Stimulated activated CD8-positive, alpha-beta memory T cell treated with anti-CD3 and anti-CD28 coated beads, Interleukin-15, amount 100 ng/mL, for 24 hours (primary cell): ENCODE data around the gene ARHGAP22.

ENCODE experiments used
- DNase-seq: peaks from one replicate; pipeline ENCODE4 v3.0.0-alpha.2; 2020; ENCODE audit warnings: low read depth

ARHGAP22 gene

DNA sequence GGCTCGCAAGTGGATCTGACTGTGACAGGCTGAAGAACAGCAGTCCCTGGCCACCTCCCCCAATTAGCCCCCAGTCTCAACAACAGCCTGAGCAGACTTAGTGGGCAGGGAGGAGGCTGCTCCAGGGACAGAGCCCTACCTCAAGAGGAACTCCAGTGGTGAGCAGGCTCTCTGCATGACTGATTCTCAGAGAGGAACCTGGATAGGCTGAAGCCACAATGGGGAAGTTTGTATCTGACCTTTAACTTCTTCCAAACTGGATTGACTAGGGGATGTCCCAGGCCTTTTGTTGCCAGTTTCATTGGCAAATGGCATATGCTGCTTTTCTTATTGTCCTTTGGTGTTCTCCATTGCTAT is 93.0 kb downstream of the ARHGAP22 start:
- DNase-seq = no peak

DNA sequence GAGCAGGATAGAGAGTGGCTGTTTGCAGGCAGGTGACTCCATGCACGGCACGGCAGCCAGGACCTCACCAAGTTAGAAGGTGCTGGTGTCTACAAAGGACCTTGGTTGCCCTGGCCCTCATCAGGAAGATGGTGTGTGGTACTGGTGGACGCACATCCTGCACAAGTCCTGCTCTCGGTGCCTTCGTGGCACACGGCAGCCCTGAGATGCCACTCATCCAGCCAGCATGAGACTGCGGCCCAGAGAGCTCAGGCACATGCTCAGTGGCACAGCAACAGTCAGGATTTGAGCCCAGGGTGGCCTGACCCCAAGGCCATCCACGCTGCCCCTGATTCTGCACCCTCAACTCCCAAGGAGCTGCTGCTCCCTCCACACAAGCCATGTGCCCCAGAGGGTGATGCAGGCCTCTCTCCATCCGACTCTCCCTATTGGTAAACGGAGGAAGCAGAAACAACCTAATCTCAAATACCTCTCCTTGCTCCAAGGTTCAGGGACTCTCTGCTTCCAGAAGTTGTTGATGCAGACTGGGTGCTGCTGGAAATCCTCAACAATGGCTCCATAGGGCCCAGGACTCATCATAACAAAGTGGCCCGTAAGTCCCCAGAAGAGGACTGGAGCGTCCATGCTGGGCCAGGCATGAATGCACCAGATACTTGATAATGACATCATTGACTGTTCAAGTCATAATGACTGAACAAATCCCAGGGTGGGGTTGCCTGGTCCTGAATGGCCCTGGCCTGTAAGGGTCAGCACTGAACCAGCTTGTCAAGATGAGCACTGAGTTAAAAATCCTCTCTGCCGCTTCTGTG is 93.6 kb downstream of the ARHGAP22 start:
- DNase-seq = no peak

DNA sequence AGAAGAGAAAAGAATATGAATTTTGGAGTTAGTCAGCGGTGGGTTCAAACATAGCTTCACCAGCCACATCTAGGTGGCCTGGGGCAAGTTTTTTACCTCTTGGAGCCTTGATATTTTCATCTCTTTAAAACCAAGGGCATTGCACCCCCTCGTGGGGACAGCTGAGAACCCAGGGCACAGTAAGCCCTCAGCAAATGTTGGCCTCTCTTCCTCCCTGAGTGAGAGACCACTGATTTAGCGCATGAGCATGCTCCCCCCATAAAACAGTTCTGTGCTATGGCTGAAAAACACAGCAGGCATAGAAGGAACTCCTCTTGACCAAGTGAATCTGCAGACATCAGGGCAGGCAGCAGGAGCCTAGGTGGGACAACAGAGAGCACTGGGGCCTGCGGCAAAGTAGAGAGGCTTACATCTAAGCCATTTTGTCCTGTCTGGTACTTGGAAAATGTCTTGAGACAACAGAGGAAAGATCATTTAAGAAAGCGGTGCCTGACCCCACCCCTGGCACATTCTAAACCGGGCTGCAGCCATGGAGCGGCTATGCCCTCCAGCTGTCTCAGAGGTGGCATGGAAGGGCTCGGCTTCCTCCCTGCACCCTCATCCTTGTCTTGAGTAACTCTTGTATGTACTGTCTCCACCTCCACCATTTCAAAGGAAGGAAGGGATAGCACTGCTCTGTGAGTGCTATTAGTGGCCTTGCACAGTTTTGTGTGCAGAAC is 94.7 kb downstream of the ARHGAP22 start:
- DNase-seq = no peak

DNA sequence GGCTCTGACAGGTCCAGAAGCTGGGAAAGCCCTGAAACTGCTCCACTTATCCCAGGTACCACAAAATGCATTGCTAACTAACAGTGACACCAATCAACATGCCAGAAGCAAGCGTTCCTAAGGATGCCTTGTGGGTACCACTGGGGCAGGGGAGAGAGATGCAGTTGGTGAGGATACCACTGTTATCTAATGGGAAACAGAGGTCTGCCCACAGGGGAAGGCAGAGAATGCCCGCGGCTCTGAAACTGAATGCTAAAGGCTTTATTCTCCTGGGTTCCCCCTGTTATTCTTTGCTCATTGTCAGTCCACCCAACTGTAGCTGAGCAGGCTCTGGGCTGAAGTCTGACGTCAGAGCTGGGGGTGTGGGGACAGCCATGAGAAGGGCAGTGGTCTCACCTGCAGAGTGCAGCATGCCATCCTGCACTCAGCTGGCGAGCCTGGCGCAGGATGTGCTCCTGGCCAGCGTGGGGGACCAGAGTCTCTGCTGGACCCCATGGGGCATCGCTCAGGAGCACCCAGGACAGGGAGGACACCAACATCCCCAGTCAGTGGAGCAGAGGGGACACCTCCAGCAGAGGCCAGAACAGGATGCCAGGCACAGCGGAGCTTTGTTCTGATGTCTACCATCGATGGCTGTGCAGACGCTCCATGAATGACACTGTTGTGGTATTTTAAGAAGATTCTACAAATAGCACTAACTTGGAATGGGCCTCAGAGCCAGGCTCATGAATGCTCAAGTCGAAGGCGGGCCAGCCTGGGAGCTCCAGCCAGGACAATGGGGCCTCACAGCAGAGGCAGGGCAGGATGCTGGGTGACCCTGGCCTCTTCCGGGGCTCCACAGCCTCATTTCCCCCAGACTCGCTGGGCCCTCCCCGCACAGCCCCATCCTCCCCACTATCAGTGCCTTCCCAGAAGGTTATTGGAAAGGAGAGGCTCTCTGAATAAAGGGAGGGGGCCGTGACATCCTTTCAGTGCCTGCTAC is 95.8 kb downstream of the ARHGAP22 start:
- no peak for DNase-seq

DNA sequence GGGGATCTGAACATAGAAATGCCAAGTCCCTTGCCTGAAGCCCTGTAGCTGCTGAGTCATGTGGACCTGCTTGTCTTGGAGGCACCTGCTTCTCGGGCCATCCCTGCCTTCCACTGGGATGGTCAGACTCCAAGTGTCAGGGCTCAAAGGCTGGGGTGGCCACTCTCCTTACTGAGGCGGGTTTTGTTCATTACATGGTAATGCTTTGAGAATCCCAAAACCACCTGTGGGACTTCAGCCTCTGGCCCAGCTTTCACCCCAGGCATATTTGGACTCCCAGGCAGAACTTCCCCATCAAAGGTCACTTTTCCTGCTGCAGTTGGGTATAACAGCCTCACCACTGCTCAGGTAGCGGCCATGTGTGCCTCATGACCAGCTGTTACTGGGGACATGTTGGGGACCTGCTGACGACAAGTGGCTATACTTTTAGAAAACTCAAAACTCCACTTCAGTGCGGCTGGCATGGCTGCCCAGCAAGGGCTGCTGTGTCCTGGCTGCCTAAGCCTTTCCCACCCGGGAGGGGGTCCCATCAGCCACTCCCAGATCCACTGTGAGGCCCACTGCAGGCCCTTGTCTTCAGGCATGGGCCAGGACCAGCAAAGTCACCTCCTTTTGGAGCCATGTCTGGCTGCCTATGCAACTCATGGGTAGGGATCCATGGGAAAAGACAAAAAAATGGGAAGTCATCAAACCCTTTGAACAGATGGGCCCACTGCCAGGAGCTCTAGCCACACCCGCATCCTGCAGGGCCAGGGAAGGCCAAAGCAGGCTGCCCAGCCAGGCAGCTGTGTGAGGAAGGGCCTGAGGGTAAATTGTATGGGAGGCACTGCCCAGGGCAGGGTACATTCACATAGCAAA is 96.7 kb downstream of the ARHGAP22 start:
- no peak for DNase-seq

DNA sequence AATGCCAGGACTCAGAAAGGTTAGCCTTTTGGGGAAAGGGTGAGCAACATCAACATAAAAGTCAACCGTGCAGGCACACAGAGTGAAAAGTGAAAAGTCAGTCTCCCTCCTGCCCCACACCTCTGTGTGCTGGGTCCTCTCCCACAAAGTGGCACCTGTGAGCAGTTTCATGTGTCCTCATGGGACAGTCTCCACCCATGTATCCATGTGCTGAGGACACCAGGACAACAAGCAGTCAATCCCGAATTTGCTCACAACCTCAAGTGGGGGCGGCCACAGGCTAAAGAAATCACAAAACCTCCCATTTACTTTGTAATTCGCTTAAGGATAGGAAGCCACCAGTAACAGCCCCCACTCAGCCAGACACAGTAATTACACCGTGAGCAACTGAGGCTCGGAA is 97.4 kb downstream of the ARHGAP22 start:
- no peak for DNase-seq

DNA sequence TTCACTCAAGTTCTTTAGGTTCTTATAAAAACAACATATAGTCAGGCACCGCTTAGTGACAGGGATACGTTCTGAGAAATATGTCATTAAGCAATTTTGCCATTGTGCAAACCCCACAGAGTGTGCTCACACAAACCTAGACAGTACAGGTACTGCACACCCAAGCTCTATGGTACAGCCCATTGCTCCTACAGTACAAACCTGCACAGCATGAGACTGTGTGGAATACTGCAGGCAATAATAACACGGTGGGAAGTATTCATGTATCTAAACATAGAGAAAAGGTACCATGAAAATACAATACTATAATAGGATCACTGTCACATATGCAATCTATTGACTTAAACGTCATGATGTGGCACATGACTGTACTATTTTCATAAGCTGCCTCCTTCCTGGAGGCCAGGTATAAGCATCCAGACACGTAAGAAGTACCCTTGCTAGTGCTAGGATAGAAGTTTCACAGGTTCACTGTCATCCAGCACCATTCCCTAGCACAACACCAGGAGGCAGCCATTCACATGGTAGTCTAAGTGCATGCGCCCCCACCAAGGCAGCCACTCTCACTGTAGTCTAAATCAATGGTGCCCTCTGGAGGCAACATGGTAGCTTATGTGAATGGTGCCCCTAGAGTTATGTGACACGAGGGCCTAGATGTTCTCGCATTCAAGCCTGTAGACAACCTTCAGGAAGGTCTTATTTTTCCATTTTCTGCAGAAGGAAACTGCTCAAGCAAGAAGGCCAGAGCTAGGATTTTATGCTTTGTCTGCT is 98.5 kb downstream of the ARHGAP22 start:
- no peak for DNase-seq

DNA sequence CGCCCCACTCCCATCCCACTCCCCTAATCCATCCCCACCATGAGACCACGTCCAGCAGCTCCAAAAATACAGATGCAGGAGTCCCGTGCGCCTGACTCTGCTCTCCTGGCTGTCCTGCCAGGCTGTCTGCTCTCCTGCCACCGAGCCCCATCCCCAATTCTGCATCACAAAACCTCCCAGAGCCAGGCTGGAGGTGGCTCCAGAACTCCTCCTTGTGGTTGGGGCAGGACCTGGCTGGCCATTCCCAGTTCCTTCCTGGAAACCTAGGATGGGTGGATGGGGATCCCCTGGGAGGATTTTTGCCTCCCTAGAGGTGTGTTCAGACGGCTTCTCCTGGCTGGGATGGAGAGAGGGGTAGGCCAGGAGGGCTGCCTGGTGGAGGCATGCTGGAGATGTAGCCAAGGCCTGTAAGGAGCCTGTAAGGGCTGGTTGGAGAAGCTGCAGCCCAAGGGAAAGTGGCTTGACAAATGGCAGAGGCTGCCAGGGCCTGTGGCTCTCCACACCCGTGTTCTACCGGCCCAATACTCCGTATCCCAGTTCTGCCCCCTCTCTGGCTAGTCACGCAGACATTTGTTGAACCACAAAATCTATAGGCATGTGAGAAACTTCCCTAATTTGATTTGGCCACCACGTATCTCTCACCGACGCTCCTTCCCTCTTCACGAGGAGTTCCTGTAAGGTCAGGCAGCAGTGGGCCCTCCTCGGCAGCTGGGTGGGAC is 99.3 kb downstream of the ARHGAP22 start:
- DNase-seq = no peak

DNA sequence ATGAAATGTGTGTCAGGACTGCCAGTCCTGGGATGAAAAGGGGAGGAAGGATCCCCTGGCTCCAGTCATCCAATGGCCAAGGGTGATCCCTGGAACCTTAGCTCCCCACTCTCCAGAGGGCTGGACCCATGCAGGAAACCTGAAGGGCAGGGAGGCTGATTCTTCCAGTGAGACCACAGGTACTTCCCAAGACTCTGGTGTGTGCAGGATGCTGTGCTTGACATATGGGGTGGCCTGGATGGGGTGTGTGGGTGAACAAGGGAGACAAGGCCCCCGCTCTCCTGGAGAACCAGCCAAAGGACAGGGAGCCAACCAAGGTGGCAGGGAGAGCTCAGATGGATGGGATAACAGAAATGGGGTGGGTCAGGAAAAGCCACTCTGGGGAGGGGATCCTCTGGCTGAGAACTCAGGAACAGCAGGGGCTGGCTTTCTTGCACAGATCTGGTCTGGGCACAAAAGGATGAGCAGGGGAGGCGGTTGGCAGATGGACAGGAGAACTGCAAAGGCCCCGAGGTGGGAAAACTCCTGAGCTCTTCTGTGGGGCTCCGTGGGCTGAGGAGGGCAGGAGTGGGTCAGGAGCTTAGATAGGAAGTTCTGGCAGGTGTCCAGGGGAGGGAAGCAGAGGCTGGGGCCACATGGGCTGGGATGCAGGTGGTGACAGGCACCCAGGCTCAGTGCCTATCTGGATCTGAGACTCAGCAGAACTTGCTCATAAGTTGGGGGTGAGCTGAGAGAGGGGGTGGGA is 100.6 kb downstream of the ARHGAP22 start:
- no peak for DNase-seq

DNA sequence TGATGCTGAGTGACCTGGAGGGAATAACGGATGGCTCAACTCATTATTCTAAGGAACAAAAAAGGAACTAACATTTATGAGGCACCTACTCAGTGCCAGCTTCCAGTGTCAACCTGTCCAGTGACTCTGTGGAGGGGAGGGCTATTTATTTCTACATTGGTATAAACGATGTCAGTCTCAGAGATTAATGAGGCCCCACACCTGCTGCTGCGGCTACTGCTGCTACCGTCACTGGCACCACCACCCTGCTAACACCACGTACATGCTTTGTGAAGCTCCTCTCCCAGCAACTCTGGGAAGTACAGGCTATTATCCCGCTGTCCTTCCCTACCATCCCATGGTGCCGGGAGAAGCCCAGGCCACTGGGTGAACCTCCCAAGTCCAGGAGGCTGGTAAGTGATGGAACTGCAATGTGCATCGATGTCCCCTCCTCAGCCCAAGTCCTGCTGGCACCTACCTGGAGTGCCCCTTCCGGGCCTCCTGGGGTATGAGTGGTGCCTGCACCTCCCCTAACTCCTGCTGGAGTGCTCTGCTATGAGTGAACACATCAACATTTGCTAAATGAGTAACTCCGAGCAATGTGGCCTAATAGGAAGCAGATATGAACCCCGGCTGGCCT is 101.5 kb downstream of the ARHGAP22 start:
- no peak for DNase-seq

DNA sequence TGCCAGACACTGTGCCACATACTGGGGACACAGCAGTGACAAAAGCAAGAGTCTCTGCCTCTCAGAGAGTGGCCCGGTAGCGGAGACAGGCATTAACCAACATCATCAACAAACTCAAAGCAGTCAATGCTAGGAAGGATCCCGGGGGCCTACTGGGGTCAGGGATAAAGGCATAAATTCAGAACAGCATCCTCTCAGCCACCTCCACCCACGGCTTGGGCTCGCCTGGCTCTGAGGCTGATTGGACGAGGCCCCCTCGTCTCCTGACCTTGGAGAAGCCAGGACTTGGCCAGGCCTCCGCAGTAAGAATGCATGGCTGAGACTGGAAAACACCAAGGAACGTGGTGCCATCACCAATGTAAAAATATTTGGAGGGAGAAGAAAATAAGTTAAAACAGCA is 102.1 kb downstream of the ARHGAP22 start:
- DNase-seq = no peak

DNA sequence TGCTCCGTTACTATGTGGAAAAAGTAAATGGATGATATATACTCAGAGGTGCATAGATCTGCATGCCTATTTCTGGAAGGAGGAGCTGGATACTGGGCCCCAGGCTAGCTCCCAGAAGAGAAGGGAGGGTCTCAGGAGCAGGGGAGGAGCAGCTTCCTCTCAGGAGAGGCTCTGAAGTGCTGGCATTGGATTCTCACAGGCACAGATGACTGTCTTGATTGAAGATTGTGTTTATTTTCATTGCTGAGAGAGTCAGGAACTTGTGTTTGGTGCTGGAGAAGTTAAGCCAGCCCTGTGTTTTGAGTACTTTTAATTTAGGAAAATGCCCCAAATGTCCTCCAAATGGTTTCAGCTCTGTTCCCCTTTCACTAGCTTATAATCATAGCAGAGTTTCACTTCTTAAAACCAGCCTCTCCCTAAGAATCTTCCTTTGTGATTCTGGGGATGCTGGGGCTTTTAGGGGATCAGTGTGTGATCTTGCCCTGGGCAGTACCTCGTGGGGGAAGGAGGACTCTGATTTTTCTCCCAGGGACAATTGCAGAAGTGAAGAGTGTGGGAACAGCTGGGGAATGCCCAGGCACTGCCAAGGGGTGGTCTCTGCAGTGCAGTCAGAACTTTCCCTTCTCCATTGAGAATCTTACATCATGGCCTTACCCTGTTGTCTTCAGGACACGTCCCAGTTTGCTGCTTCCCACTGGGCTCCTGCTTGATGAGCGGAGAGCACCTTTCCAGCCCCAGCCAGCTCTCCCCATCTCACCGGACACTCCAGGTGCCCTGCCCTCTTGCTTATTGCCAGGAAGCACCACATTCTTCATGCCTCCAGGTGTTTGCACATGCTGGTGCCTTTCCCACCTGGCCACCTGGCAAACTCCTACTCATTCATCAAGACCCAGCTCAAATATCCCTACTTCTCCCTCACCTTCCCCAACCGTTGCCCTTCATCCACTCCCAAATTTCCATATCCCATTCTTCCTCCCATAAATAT is 102.8 kb downstream of the ARHGAP22 start:
- DNase-seq = no peak

DNA sequence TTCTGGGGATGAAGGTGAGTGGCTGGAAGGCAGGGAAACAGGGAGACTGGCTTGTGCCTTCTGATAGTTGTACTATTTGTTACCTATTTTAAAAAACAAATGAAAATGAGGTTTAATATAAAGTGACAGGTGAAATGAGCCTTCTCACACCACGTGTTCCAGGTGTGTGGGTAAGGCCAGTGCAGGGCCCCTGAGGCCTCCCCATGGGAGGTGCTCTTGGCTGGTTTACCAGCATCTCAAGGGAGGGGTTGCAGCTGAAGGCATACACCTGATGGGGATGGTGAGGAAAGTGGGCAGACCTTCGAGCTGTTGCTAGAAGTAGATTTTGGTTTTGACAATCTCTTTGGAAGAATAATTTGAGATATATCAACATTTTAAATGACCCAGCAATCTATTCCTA is 103.6 kb downstream of the ARHGAP22 start:
- no peak for DNase-seq

DNA sequence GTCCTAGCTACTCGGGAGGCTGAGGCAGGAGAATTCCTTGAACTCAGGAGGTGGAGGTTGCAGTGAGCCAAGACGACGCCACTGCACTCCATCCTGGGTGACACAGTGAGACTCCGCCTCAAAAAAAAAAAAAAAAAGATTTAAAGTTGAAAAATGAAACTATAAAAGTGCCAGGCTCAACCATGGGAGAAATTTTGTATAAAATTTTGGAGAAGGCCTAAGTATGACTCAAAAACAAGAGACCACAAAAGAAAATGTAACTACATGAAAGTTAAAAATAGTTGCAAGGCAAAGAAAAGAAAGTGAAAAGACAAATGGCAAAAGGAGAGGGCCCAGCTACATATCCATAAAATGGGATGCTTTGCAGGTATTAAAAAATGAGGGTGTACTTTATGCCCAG is 104.1 kb downstream of the ARHGAP22 start:
- DNase-seq = no peak

DNA sequence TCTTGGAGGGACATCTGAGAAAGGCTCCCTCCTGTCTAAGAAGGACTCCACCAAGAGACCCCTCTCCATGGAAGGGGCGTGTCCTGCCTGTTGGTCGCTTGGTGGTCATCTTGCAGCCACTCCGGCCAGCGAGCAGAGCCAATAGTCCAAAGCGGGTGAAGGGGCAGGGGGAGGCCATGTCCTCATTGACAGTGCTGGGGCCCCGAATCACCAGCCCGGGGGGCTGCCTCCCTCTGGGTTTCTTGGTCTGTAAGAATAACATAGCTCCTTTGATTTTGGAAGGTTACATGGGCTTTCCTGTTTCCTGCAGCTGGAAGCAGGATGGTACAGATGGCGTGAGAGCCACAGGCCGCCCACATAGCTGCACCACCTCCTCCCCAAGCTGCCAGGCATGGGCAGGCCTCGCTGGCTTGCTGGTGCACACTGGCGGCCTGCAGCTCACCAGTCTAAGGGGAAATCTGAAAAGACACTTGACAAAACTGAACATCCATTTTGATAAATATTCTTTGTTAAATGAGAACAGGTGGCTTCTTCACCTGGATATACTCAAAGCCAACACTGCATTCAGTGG is 105.8 kb downstream of the ARHGAP22 start:
- no peak for DNase-seq

DNA sequence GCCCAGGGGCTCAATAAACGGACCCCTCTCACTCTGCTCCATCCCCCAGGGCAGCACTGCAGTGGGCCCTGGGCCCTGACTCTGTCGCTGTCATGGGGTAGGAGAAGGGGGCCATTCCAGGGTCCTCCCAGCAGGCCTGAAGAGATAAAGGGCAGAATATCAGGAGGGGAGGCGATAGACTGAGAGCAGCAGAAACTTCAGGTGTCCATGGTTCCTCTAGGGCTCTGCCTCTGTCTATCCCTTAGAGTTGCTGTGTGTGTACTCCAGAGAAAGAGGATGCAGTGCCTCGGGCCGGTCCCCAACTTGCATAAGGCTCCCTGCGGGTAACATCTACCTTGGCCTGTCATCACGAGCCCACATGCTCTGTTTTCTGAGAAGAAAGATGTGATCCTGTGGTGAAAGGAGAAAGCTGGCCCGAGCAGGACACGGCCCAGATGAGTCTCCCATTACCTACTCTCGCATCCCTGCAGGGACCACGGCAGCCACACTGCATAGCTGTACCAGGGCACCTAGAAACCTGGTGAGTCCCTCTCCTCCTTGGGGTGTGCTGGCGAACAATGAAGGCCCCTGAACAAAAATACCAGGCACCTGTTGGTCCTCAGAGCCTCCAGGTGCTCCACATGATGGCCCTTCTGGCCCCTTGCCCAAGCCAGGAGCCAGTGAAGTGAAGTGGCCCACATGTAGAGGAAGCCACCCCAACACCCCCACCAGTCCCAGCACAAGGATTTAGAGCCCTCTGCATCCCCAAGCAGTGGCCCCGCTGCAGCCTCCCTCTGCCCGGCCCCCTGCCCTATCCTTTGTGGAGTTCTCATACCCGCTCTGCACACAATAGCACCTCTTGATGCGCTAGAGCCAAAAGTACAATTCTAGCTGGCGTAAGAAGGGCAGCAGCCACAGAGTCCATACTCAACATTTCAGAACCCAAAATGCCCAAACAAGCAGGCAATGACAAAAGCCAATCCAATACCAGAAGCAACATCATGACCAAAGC is 106.8 kb downstream of the ARHGAP22 start:
- no peak for DNase-seq
